NCI-H345 treated with DMSO at 0.1 percent for 48 hours (cell line): ENCODE measurements around the gene CLDN10.
"Not testable (repeated sequence)": the region's sequence is repeated elsewhere in the genome, so short reads cannot be mapped to it uniquely, and the experiment has no call there.

ENCODE experiments used
- DNase-seq: peaks from one replicate; lab custom pipeline; 2025; ENCODE audit not compliant: unreplicated experiment; lab: John Stamatoyannopoulos, UW

CLDN10 gene

DNA sequence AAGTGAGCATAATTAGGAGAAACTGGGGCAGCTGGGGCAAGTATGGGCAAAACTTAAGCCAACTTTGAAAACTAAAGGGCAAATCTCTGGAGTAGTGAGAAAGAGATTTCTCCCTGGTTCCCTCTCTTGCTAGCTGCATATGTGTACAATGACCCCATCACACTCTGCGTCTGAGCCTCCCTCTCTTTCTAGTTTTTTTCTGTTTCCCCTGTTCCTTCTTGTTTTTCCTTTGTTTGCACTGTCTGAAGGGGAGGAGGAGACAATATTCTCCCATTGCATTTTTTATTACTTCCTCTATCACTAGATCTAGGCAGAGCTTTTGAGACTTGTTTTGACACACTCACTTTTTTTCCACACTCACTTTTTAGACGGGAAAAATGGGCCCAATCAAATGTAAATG is 11.2 kb upstream of the CLDN10 start:
- DNase-seq, result no peak

DNA sequence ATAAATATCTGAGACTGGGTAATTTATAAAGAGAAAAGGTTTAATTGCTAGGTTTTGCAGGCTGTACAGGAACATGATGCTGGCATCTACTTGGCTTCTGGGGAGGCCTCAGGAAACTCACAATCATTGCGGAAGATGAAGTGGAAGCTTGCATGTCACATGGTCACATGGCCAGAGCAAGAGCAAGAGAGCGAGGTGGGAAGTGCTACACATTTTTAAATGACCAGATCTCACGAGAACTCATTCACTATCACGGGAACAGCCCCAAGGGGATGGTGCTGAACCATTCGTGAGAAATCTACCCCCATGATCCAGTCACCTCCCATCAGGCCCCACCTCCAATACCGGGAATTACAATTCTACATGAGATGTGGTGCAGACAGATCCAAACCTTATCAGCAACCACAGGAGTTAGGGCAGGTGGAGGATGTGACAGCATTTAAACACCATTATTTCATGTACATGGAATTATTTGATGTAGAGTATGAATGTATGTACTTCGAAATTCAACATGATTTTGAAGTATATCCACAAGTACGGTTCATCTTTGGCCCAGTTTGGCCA is 10.5 kb upstream of the CLDN10 start:
- DNase-seq, result no peak

DNA sequence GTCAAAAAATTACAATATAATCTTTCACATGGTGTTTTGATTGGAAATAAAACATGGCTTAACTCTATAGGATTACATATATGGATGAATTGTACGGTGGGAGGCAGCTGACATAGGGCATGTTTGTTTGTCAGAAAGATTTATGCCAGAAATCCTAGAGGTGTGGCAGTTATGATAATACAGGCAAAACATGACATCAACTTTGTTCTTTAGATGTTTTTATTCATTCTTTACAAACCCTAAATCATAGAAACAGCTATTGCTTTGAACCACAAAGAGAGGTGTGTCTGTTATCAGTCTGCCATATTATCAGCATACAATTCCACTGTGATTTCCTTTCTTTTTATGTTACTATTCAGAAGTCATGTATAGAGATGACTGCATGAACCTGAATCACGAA is 8.2 kb upstream of the CLDN10 start:
- no peak for DNase-seq

DNA sequence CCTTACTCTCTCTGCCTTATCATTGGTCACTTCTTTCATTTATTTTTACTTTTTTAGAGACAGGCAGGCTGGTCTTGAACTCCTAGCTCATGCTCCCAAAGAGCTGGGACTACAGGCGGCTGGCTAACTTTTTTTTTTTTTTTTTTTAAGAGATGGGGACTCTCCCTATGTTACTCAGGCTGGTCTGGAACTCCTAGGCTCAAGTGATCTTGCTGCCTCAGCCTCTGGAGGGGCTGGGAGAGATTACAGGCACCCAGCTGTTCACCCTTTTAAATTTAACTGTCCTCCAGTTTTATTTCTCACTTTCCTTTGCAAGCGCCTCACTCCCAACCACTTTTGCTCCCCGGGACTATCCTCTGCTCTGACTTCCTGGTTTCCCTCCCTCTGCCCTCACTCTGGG is 5.6 kb upstream of the CLDN10 start:
- DNase-seq, result no peak

DNA sequence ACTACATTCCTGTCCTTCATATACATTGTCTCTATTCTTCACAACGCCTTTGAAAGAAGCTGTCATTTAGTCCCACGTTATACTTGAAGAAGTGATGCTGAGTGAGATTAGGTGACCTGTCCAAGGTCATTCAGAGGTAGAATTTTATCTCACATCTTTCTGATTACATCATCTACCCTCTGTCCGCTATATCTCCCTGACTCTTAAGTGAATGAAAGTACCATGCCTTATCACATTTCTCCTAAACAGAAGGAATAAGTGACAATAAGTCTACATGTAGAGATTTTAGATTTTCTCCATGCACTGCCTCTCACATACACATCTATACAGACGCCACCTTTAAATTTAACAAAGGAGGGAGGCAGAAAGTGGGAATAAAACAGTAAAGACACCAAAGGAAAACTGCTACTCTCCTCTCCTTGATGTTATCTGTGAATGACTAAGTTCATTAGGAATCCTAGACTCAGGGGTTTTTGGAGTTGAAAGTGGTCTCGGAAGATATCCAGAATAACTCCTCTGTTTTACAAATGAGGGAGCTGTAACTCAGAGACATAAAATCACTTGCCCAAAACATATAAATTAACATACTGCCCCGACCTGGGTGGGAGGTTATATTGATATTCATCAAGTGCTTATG is 4.9 kb upstream of the CLDN10 start:
- no peak for DNase-seq

DNA sequence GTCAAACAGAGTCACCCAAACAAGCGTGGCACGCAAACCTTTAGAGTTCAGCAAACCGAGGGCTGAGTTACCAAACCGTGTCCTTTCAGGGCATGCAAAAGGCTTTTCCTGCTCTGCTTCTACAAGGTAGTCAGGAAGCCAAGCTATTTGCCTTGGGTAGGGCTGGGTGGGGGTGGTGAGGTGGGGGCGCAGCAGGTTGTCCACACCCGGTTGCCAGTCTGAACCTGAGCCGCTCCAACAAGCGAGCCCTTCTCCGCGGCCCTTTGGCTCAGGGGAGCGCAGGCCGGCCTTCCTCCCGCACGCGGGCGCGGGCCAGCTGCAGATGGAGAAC is 347 bp upstream of the CLDN10 start:
- no peak for DNase-seq

DNA sequence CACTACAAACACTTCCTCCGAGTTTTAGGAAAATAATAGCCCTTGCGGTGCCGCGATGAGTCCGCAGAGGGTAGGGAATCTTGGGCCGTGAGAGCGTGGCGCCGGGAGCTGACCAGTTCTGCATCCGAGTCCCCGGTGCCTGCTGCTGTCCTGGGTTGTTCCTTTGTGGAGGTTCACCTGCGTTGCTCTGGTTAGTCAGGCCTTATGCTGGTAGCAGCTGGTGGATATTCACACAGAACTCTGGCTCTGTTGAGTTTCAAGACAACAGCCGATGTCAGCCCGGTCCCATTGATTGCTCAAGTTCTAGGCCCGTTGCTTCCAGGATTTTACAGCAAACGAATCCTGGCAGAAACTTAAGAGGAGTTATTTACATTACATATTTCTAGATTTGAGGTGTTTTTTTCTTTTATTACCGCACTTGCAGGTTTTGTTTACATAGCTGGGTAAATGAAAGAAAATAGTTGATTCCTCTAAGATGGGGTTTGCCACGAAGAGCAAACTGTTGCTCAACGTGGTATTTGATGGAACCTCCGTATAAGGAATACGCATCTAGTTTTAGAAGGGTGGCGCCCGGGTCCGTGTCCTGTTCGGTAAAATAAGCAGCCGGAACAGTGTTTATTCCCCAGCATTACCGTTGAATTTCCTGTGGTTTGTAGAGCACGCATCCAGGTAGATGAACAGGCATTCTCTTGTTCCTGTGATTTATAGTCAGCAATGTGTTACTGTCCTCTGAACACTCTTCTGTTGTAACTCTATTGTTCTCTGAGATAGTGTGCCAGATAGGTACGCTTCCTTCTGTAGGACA is 1.3 kb downstream of the CLDN10 start:
- DNase-seq, result peak; percentile 16

DNA sequence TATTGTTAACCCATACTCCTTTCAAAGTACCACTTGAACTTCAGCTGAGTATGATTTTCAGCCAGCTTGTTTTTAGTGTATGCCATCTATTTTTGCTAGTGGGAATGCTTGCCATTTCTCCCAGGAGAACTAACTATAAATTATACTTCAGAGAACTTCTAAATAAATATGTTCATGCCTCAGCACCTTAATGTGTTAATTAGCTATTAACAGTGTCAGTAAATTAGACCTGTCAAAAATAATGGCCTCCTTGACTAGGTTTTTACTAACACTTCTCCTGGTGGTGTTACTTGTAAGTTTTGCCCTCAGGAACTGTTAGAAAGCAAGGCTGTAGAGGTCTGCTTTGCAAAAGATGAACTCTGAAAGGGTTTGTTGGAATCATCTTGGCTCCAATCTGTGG is 4.5 kb downstream of the CLDN10 start:
- no peak for DNase-seq

DNA sequence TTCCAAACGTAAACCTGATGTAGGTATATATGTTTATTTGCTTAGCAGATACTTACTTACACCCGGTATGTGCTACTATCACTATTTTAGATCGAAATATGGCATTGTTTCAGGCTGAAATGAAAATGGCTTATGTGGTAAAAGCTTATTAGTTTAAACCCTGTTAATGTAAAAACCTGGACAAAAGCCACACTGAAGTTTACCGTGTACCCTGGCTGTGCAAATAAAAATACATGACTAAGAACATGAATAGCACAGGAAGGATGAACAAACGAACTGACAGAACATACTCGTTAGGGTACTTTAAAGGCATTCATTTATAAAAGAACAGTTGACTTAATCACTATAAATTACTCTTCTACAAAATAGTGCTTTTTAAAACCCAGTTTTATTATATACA is 6.6 kb downstream of the CLDN10 start:
- DNase-seq, result no peak

DNA sequence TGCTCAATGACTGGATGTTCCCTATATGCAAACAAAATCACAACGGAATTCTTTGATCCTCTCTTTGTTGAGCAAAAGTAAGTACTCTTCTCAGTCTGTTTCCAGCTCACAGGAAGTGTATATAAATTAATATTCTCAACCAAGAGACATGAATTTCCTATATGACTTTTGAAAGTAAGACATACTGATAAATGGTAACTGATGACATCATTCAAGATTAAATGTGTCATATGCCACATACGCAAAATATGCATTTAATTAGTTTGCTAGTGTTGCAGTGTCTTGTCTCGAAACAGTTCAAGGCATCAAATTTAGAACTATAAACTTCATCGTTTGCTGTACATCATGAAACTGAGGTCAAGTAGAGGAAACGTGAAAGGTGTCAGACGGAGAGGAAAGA is 7.9 kb downstream of the CLDN10 start:
- no peak for DNase-seq

DNA sequence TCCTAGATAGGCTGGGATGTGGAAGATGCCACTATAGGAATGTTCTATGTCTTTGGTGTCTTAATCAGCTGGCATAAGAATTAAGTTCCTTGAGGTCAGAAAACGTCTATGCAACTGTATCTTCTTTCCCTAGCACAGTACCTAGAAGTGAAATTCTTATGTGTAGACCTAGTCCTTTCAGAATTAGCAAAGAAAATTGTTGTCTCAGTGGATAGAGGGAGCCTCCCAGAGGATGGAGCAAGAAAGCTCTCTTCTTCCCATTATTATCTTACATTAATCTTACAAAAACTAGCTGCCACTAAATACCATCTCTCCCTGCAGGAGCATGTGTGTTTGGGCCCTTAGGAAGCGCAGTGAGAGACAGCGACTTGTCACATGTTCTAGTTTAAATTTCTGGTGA is 11.6 kb downstream of the CLDN10 start:
- DNase-seq, result no peak

DNA sequence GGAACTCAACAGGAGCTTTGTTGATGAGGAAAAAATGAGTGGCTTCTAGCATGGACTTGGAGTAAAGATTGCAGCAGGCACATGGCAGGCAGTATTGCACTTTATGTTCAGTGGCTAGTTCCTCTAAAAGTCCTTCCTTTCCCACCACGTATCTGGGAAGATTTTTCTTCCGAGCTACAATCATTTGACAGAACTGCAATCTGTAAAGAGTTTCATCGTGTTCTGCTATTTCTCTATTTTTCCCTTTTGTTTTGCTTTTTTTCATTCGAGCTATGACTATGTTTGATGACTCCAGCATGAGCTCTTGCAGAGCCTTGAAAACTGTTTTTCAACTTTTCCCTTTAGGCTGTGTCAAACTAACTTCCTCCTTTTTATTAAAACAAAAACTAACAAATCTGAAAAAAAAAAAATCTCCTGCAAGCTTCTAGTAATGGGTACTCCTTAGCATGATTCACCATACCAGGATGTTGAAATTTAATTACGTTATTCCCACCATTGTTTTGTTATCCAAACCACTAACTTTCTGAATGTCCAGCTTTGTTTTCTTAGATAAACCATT is 12.3 kb downstream of the CLDN10 start:
- no peak for DNase-seq

DNA sequence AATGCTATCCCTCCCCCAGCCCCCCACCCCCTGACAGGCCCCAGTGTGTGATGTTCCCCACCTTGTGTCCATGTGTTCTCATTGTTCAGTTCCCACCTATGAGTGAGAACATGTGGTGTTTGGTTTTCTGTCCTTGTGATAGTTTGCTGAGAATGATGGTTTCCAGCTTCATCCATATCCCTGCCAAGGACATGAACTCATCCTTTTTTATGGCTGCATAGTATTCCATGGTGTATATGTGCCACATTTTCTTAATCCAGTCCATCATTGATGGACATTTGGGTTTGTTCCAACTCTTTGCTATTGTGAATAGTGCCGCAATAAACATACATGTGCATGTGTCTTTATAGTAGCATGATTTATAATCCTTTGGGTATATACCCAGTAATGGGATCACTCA is 13.2 kb downstream of the CLDN10 start:
- not testable (repeated sequence) for DNase-seq

DNA sequence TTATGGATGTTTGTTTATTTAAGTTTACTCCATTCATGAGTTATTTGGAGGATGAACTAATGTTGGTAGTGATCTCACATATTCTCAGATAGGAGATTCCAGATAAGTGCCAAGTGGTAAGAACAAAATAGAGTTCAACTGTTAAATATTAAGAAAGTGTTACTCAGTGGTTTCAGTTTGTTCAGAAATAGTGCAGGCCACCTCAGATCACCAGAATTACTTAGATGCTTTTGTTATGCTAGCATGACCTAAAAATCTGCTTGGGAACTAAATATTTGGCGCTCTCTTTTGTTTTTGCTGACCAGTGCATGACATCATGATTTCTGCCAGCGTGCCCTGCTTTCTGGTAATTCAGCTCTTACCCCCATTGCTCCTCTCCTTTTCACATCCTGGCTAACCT is 15.6 kb downstream of the CLDN10 start:
- DNase-seq, result no peak

DNA sequence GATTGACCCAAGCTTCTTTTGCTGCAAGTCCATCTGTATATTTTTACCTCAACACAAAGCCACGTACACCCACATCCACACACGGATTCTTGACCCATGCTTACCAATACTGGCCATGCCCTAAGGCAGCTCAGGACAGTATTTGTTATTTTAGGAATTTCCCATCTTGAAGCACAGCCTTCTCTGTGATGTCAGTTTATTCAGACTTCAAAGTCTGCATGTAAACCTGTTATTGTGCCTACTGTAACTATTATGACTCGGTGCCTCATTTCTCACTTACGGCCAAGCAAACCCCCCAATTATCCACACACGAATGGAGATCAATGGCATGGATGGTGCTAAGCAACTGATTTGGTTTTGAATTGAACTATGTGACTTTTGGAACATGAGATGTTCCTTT is 17.5 kb downstream of the CLDN10 start:
- DNase-seq, result no peak

DNA sequence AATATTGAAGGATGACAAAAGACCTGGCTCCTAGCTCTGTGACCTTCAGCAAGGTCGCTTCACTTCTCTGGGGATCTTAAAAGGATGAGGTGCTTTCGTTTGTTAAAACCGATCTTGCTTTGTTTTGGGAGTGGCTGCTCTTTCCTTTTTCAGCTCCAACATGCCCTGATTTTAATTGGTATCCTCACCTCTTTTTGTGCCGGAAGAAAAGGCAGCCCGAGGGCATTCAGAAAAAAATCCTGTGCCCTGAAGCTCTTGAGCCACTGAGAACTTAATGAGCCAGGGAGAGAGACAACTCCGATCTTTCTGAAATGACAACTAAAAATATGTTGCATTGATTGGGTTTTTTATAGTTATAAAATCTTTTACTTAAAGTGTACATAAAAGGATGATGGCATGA is 19.4 kb downstream of the CLDN10 start:
- DNase-seq, result peak; percentile 44

DNA sequence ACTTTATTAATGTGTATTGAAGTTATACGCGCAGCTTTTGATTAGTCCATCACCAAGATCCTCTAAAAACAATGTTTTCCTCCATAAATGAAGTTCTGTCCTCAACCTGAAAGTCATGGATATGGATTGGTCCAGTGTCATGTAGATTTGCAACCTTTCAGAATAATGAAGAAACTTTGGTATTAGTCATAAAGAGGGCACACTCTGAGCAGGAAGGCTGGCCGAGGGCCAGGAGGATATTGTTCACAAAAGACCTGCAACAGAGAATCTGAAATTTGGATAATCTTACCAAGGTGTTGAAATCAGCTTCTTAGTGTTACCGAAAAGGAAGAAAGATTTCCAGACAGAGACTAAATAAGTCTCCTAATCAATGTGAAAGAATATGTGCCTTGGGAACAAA is 20.7 kb downstream of the CLDN10 start:
- DNase-seq, result no peak

DNA sequence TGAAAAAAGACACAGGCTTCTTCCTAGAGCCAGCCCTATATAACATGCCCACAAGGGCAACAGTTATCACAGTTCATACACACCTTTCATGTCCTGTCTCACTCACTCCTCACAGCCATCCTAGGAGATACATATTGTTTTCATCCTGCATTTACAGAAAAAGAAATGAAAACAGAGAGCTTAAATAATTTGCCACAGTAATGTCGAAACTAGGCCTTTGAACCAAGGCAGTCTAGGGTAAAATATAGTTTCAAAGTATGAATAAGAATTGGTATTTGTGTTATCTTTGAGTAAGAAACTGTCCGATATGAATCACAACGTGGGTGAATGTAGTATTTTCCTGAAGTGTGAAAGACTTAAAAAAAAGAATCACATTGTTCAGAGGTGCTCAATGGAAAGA is 26.8 kb downstream of the CLDN10 start:
- DNase-seq, result no peak

DNA sequence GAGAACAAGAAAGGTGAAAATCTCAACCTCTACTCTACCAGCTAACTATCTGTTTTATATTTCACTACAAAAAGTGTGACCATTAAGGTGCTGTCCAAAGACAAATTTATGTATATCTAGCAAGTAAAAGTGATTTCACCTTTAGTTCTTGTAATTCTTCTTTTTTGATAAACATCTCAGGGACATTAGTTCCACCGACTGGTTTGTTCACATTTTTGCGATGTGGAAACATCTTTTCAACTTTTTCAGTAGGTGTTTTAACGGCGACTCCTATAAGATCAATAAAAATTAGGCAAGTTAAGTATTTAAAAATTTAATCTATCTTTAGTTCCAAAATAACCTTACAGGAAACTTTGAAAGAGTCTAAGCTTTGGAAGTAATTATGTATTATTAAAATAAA is 33.3 kb downstream of the CLDN10 start:
- DNase-seq, result no peak

DNA sequence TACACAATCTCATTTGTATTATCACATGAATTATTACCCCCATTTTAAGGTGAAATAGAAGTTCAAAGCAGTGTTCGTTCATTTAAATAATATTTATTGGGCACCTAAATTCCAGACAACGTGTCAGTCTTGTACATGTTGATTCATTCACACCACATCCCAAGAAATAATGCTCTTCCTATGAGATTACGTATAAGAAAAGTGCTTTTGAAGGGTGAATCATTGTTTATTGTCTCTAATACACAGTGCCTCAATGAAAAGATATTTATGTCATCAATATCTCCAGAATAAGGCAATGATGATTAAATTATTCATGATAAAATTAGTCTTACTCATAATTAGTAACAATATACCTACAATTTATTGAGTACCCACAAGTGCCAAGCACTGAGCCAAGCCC is 35.6 kb downstream of the CLDN10 start:
- no peak for DNase-seq

DNA sequence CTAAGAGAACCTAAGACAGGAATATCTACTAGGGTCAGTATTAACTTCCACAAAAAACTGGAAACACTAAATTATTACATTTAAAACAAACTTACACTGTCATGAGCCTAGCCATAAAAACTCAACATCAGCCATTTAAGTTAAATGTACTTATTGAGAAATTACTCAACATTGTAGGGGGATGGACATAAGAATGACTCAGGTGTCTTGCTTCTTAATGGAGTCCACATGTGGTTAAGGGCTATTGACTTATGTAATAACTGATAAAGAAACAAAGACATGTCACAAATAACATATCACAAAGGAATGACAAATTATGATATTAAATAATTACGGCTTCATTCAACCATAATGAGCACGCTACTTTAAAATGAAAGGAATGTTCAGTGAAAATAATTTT is 36.2 kb downstream of the CLDN10 start:
- no peak for DNase-seq

DNA sequence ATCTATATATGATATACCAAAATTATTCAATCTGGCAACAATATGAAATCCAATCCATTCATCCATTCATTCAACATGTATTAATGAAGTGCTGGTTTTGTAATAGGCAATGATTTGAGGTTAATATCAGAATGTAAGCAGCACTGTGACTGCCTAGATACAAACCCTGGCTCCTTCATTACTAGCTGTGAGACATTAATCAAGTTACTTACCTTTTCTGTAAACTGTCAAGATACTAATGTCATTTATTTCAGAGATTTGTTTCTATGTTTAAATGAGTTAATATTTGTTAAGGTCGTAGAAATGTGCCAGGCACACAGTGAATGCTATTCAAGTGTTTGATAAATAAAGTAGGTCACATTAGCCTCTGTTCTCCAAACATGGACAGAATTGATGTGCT is 40.9 kb downstream of the CLDN10 start:
- DNase-seq, result no peak
